ENCODE results near the gene P2RX4. TPM values are rescaled to one million over a fixed set of nuclear protein-coding genes. Genes with fewer than 3 reads are reported as not detected.
"Not testable (repeated sequence)": the region's sequence is repeated elsewhere in the genome, so short reads cannot be mapped to it uniquely, and the experiment has no call there.

P2RX4 gene
- polyA plus RNA-seq, 6 donors from 2014 or later = 11.2 to 23.3 (median 15.6) TPM

- Mint-ChIP-seq H3K4me1 (peaks cover 0 to 8% (median 4%) of the 10 kb centered on the region in 3 donors), H3K36me3 (peaks cover 0 to 17% of the 10 kb centered on the region in 2 donors), H3K9me3 (no peaks in the 10 kb centered on the region), H3K4me3 (no peak overlapping the region), H3K27ac (peak overlapping the region in 1 of 6 donors; percentile 16), H3K27me3 (no peaks in the 10 kb centered on the region)
- ATAC-seq (ENCODE audit: low read depth in 2 of 2) (no peak), DNase-seq (no peak)
Measured at GRCh38 chr12:121246893-121247557, 37.1 kb downstream of the P2RX4 start.

- H3K27ac Mint-ChIP-seq = peak overlapping the region in 2 of 6 donors; percentile 7 to 41
Measured at GRCh38 chr12:121248622-121249021, 38.7 kb downstream of the P2RX4 start.

DNA sequence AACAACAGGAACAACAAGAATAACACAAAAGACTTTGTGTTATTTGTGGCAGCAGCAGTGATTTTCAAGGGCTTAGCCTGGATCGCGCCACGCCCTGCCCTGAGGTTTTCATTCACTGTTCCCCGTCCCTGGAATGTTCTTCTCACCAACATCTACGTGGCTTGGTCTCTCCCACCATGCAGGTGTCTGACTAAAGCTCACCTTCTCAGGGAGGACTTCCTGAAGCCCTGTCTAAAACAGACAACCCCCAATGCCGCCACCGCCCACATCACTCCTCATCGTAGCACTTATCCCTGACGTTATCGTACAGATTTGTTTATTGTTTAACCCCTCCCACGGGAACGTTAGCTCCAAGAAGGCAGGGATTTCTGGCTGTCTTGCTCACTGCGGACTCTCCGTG, 40.4 kb downstream of the P2RX4 start:
- H3K4me1 Mint-ChIP-seq = peaks cover 0 to 8% (median 4%) of the 10 kb centered on the region in 3 donors
- ATAC-seq (ENCODE audit: low read depth in 2 of 2) = no peak
- H3K4me3 Mint-ChIP-seq = peak overlapping the region in 1 of 8 donors; percentile 53

More at GRCh38 chr12:121248622-121249021, 38.7 kb downstream of the P2RX4 start:
- peak; percentile 23 to 65 for ATAC-seq (ENCODE audit: low read depth in 2 of 2)
- Mint-ChIP-seq H3K36me3 (peaks cover 11 to 30% of the 10 kb centered on the region in 2 donors), H3K9me3 (no peaks in the 10 kb centered on the region), H3K4me1 (peaks cover 0 to 8% (median 4%) of the 10 kb centered on the region in 3 donors), H3K27me3 (no peaks in the 10 kb centered on the region), H3K4me3 (peak overlapping the region in 2 of 8 donors; percentile 5 to 21)
- DNase-seq = no peak

DNA sequence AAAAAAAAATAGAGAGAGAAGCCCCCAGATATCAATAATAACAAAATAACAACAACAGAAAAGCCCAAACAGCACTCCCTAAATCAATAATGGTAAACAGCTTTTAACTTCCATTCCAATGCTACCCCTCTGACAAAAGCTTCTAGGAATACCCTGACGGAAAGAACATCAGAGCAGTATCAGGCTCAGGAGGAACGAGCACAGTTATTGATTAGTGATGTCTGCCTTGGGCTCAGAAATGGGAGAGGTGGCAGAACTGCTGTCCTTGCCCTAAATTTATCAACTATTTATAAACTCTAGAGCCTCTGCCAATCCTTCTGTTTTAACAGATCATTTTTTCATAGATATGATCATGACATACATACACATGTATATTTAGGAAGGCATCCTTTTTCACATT, 41.9 kb downstream of the P2RX4 start:
- no peak for DNase-seq
- H3K27me3 Mint-ChIP-seq = no peaks in the 10 kb centered on the region
- H3K9me3 Mint-ChIP-seq = no peaks in the 10 kb centered on the region
- no peak overlapping the region for H3K27ac Mint-ChIP-seq
- no peak overlapping the region for H3K4me3 Mint-ChIP-seq
- H3K4me1 Mint-ChIP-seq = peaks cover 0 to 8% (median 4%) of the 10 kb centered on the region in 3 donors
- peaks cover 14 to 30% of the 10 kb centered on the region in 2 donors for H3K36me3 Mint-ChIP-seq
- no peak for ATAC-seq (ENCODE audit: low read depth in 2 of 2)

More for the DNA sequence above, 40.4 kb downstream of the P2RX4 start:
- Mint-ChIP-seq H3K27me3 (no peaks in the 10 kb centered on the region), H3K9me3 (no peaks in the 10 kb centered on the region), H3K27ac (peak overlapping the region in 2 of 6 donors; percentile 60 to 70), H3K36me3 (peaks cover 14 to 30% of the 10 kb centered on the region in 2 donors)
- no peak for DNase-seq

- Mint-ChIP-seq H3K9me3 (no peaks in the 10 kb centered on the region), H3K36me3 (peaks cover 14 to 30% of the 10 kb centered on the region in 2 donors), H3K27me3 (no peaks in the 10 kb centered on the region), H3K4me3 (no peak overlapping the region), H3K27ac (peak overlapping the region in 1 of 6 donors; percentile 38), H3K4me1 (peaks cover 0 to 4% (median 4%) of the 10 kb centered on the region in 3 donors)
- DNase-seq (no peak), ATAC-seq (ENCODE audit: low read depth in 2 of 2) (no peak)
Measured at GRCh38 chr12:121252712-121253345, 42.9 kb downstream of the P2RX4 start.

- H3K4me1 Mint-ChIP-seq = peaks cover 0 to under 1% (median 0%) of the 10 kb centered on the region in 3 donors
- H3K27me3 Mint-ChIP-seq = no peaks in the 10 kb centered on the region
- no peak overlapping the region for H3K27ac Mint-ChIP-seq
- H3K9me3 Mint-ChIP-seq = no peaks in the 10 kb centered on the region
- no peak for DNase-seq
- ATAC-seq (ENCODE audit: low read depth in 2 of 2) = no peak
- no peak overlapping the region for H3K4me3 Mint-ChIP-seq
- peaks cover 14 to 30% of the 10 kb centered on the region in 2 donors for H3K36me3 Mint-ChIP-seq
Measured at GRCh38 chr12:121253638-121254335, 43.9 kb downstream of the P2RX4 start.

- Mint-ChIP-seq H3K27ac (peak overlapping the region in 1 of 6 donors; percentile 83), H3K27me3 (no peaks in the 10 kb centered on the region), H3K4me1 (no peaks in the 10 kb centered on the region), H3K4me3 (no peak overlapping the region), H3K9me3 (no peaks in the 10 kb centered on the region), H3K36me3 (peaks cover 14 to 25% of the 10 kb centered on the region in 2 donors)
- DNase-seq (no peak), ATAC-seq (ENCODE audit: low read depth in 2 of 2) (no peak)
Measured at GRCh38 chr12:121255433-121255832, 45.5 kb downstream of the P2RX4 start.

- Mint-ChIP-seq H3K36me3 (peaks cover 21 to 28% of the 10 kb centered on the region in 2 donors), H3K27ac (peak overlapping the region in 1 of 6 donors; percentile 82)
- H3K27me3 Mint-ChIP-seq; ATAC-seq (ENCODE audit: low read depth in 2 of 2); H3K4me1 Mint-ChIP-seq; DNase-seq; H3K4me3 Mint-ChIP-seq; H3K9me3 Mint-ChIP-seq: not testable (repeated sequence)
Measured at GRCh38 chr12:121257704-121258449, 47.9 kb downstream of the P2RX4 start.

DNA sequence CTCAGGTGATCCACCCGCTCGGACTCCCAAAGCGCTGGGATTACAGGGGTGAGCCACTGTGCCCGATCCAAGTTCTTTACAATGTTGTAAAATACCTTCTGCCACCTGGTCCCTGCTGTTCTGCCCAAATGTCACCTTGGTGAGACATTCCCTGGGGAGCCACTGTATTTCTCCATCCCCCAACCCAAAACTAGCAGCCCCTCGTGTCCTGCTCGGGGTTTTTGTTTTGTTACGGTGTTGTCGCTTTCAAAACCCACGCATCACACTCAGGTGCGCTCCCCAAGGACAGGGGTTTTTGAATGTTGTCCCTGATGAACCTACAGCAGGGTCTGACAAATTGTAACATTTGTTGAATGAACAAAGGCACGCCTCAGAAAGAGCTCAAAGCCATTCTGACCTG, 49.1 kb downstream of the P2RX4 start:
- Mint-ChIP-seq H3K4me1 (no peaks in the 10 kb centered on the region), H3K36me3 (peaks cover 15 to 20% of the 10 kb centered on the region in 2 donors), H3K27ac (no peak overlapping the region), H3K9me3 (no peaks in the 10 kb centered on the region), H3K4me3 (no peak overlapping the region), H3K27me3 (no peaks in the 10 kb centered on the region)
- ATAC-seq (ENCODE audit: low read depth in 2 of 2) = no peak
- no peak for DNase-seq

GRCh38 chr12:121260091-121260490, 50.2 kb downstream of the P2RX4 start:
- H3K27ac Mint-ChIP-seq = no peak overlapping the region
- no peaks in the 10 kb centered on the region for H3K27me3 Mint-ChIP-seq
- no peaks in the 10 kb centered on the region for H3K4me1 Mint-ChIP-seq
- no peak for DNase-seq
- no peak for ATAC-seq (ENCODE audit: low read depth in 2 of 2)
- H3K4me3 Mint-ChIP-seq = peak overlapping the region in 2 of 8 donors; percentile 47 to 66
- no peaks in the 10 kb centered on the region for H3K9me3 Mint-ChIP-seq
- H3K36me3 Mint-ChIP-seq = peaks cover 15 to 20% of the 10 kb centered on the region in 2 donors

- DNase-seq = no peak
Measured at GRCh38 chr12:121261398-121261797, 51.5 kb downstream of the P2RX4 start.

DNA sequence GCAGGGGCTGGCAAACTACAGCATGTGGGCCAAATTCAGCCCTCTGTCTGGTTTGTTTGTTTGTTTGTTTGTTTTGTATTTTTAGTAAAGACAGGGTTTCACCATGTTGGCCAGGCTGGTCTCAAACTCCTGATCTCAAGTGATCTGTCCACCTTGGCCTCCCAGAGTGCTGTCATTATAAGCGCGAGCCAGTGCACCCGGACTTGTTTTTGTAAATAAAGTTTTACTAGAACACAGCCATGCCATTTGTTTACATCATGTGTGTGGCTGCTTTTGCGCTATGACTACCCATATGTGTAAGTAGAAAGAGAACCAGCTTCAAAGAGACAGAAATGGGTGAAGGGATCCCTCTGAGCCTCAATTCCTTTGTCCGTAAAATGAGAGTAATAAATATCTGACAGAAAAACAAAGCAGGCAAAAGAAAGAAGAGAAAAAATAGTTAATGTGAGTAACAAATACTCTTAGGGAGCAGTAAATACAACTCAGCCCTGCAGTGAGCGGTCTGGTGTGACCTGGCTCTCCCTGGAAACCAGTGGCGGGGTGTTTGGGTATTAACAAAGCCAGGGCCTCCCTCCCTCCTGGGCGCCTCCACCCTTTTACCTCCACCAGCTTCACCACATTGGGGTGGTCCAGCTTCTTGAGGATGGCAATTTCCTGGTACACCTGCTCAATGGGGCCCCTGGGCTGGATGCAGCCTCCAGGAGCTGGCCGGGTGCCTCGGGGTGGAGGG, 53.4 kb downstream of the P2RX4 start:
- Mint-ChIP-seq H3K27ac (no peak overlapping the region), H3K9me3 (no peaks in the 10 kb centered on the region), H3K36me3 (peaks cover 15 to 20% of the 10 kb centered on the region in 2 donors), H3K4me3 (no peak overlapping the region), H3K27me3 (no peaks in the 10 kb centered on the region), H3K4me1 (no peaks in the 10 kb centered on the region)
- no peak for DNase-seq
- no peak for ATAC-seq (ENCODE audit: low read depth in 2 of 2)

More at GRCh38 chr12:121261398-121261797, 51.5 kb downstream of the P2RX4 start:
- ATAC-seq (ENCODE audit: low read depth in 2 of 2) = no peak
- Mint-ChIP-seq H3K27me3 (no peaks in the 10 kb centered on the region), H3K9me3 (no peaks in the 10 kb centered on the region), H3K36me3 (peaks cover 15 to 20% of the 10 kb centered on the region in 2 donors), H3K4me3 (no peak overlapping the region), H3K27ac (peak overlapping the region in 2 of 6 donors; percentile 23 to 71), H3K4me1 (no peaks in the 10 kb centered on the region)

Measured in naive B cell (primary cell).